DND-41 (cell line): ENCODE measurements around the gene C17orf100.

ENCODE experiments used
- ATAC-seq: fragments of 200-7000 bp; cut with Tn5 transposase; 3 replicates; pipeline ENCODE4 v1.9.1; 2021; ENCODE audit warnings: low read depth; ENCODE audit not compliant: insufficient read depth
- DNase-seq: peaks from one replicate; pipeline ENCODE4 v3.0.0-alpha.2; 2020
- H2AFZ ChIP-seq: 2 replicates; pipeline ENCODE4 v1.6.0; 2012; ENCODE audit warnings: low read depth, low read length
- H3K27ac ChIP-seq: 2 replicates; pipeline ENCODE4 v1.5.1; 2012; ENCODE audit warnings: low read length, inconsistent platforms
- H3K27me3 ChIP-seq: fragments of 200-600 bp; sonication (generic); 2 replicates; pipeline ENCODE4 v1.6.0; 2012; ENCODE audit warnings: low read length, mild to moderate bottlenecking, inconsistent platforms; ENCODE audit not compliant: insufficient read depth, poor library complexity
- H3K36me3 ChIP-seq: 2 replicates; pipeline ENCODE4 v1.5.1; 2012; ENCODE audit warnings: low read length, inconsistent platforms; ENCODE audit not compliant: insufficient read depth
- H3K4me1 ChIP-seq: 2 replicates; pipeline ENCODE4 v1.5.1; 2012; ENCODE audit warnings: mild to moderate bottlenecking, low read length; ENCODE audit not compliant: insufficient read depth
- H3K4me2 ChIP-seq: 2 replicates; pipeline ENCODE4 v1.6.0; 2012; ENCODE audit warnings: mild to moderate bottlenecking, moderate library complexity, low read length, inconsistent platforms; ENCODE audit not compliant: insufficient read depth
- H3K4me3 ChIP-seq, 2 experiments: fragments of 200-600 bp in 1 of 2; shearing (Covaris generic) in 1 of 2; 2 replicates each; pipeline ENCODE4 v1.5.1; 2012 to 2016; ENCODE audit warnings: inconsistent platforms in 2 of 2, low read length in 2 of 2, mild to moderate bottlenecking in 2 of 2, low read depth in 1 of 2, moderate library complexity in 1 of 2
- H3K79me2 ChIP-seq: 2 replicates; pipeline ENCODE4 v1.6.0; 2012; ENCODE audit warnings: low read length, inconsistent platforms; ENCODE audit not compliant: insufficient read depth
- H3K9ac ChIP-seq: 2 replicates; pipeline ENCODE4 v1.6.0; 2012; ENCODE audit warnings: low read depth, mild to moderate bottlenecking, inconsistent platforms, low read length, moderate library complexity
- H3K9me3 ChIP-seq: 2 replicates; pipeline ENCODE4 v1.5.1; 2012; ENCODE audit warnings: low read length, moderate library complexity, mild to moderate bottlenecking, inconsistent platforms; ENCODE audit not compliant: insufficient read depth, severe bottlenecking
- H4K20me1 ChIP-seq: 2 replicates; pipeline ENCODE4 v1.6.0; 2012; ENCODE audit warnings: low read length; ENCODE audit not compliant: insufficient read depth
- EZH2 ChIP-seq: IDR thresholded peaks from 3 replicates; pipeline ENCODE4 v1.6.1; 2012; ENCODE audit warnings: borderline replicate concordance, low read depth, mild to moderate bottlenecking, moderate library complexity, low read length, inconsistent platforms; ENCODE audit not compliant: severe bottlenecking
- TF ChIP-seq, protein P1 (sequence below): IDR thresholded peaks from 2 replicates; pipeline ENCODE4 v1.5.1; 2012; ENCODE audit warnings: borderline replicate concordance, low read length, moderate library complexity, mild to moderate bottlenecking; ENCODE audit not compliant: poor library complexity, severe bottlenecking; ENCODE audit errors: extremely low read depth

Gene C17orf100

GRCh38 chr17:6695051-6695450 is 43.5 kb downstream of the C17orf100 start:
- Histone ChIP-seq H3K9me3 (no peaks in the 10 kb centered on the region), H3K4me1 (no peaks in the 10 kb centered on the region), H3K4me3 (no peak overlapping the region), H3K27ac (no peak overlapping the region), H2AFZ (no peak overlapping the region), H3K79me2 (no peaks in the 10 kb centered on the region), H3K9ac (no peak overlapping the region), H3K36me3 (no peaks in the 10 kb centered on the region), H3K27me3 (peaks cover 15% of the 10 kb centered on the region), H4K20me1 (no peaks in the 10 kb centered on the region; the same call in 1 of the 2 replicates), H3K4me2 (no peak overlapping the region)
- DNase-seq (no peak), ATAC-seq (no peak)
- TF ChIP-seq EZH2 = no peak
- TF ChIP-seq, protein P1, sequence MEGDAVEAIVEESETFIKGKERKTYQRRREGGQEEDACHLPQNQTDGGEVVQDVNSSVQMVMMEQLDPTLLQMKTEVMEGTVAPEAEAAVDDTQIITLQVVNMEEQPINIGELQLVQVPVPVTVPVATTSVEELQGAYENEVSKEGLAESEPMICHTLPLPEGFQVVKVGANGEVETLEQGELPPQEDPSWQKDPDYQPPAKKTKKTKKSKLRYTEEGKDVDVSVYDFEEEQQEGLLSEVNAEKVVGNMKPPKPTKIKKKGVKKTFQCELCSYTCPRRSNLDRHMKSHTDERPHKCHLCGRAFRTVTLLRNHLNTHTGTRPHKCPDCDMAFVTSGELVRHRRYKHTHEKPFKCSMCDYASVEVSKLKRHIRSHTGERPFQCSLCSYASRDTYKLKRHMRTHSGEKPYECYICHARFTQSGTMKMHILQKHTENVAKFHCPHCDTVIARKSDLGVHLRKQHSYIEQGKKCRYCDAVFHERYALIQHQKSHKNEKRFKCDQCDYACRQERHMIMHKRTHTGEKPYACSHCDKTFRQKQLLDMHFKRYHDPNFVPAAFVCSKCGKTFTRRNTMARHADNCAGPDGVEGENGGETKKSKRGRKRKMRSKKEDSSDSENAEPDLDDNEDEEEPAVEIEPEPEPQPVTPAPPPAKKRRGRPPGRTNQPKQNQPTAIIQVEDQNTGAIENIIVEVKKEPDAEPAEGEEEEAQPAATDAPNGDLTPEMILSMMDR = no peak

- no peak overlapping the region for H3K27ac ChIP-seq
- TF ChIP-seq, protein P1 = no peak
- H3K4me2 ChIP-seq = no peak overlapping the region
Measured at GRCh38 chr17:6695565-6695964, 44.0 kb downstream of the C17orf100 start.

GRCh38 chr17:6696906-6697305 is 45.3 kb downstream of the C17orf100 start:
- no peaks in the 10 kb centered on the region for H3K4me1 ChIP-seq
- H4K20me1 ChIP-seq = no peaks in the 10 kb centered on the region
- no peaks in the 10 kb centered on the region for H3K9me3 ChIP-seq
- DNase-seq (no peak), ATAC-seq (no peak)
- no peaks in the 10 kb centered on the region for H3K36me3 ChIP-seq
- no peak overlapping the region for H2AFZ ChIP-seq
- H3K79me2 ChIP-seq = no peaks in the 10 kb centered on the region
- H3K9ac ChIP-seq = no peak overlapping the region
- no peak overlapping the region for H3K4me3 ChIP-seq
- TF ChIP-seq, protein P1 = no peak
- no peak for TF ChIP-seq EZH2
- no peak overlapping the region for H3K4me2 ChIP-seq
- peaks cover 10% of the 10 kb centered on the region for H3K27me3 ChIP-seq
- no peak overlapping the region for H3K27ac ChIP-seq

More at GRCh38 chr17:6695565-6695964, 44.0 kb downstream of the C17orf100 start:
- Histone ChIP-seq H3K36me3 (no peaks in the 10 kb centered on the region), H3K79me2 (no peaks in the 10 kb centered on the region), H4K20me1 (no peaks in the 10 kb centered on the region; the same call in 1 of the 2 replicates), H3K4me1 (no peaks in the 10 kb centered on the region), H3K9ac (no peak overlapping the region), H3K9me3 (no peaks in the 10 kb centered on the region), H3K4me3 (no peak overlapping the region), H3K27me3 (peaks cover 15% of the 10 kb centered on the region), H2AFZ (no peak overlapping the region)
- DNase-seq (no peak), ATAC-seq (no peak)

DNA sequence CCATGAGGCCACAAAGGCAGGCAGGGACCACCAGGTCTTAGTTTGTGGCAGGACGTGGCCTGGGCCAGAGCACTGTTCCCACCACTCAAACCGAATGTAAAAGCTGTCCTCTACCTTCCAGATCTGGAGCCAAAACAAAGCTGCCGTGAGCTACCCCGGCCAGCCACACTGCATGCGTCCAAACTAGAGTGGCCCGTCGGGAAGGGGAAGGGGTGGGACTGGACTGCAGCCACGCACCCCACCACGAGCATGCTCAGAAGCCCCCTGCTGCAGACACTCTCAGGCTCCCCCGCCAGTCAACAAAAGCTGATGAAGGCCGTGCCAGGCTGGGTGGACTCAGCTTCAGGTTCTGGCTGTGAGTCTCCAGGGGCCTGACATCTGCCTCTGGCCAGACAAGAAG is 46.4 kb downstream of the C17orf100 start:
- Histone ChIP-seq H3K27ac (no peak overlapping the region), H3K27me3 (peaks cover 10% of the 10 kb centered on the region), H3K36me3 (no peaks in the 10 kb centered on the region), H3K79me2 (no peaks in the 10 kb centered on the region), H3K4me3 (no peak overlapping the region), H3K9me3 (no peaks in the 10 kb centered on the region), H3K9ac (no peak overlapping the region), H4K20me1 (no peaks in the 10 kb centered on the region), H2AFZ (no peak overlapping the region), H3K4me1 (no peaks in the 10 kb centered on the region), H3K4me2 (no peak overlapping the region)
- DNase-seq = no peak
- TF ChIP-seq EZH2 = no peak
- TF ChIP-seq, protein P1 = no peak
- no peak for ATAC-seq
